Mesodermal cell (in vitro differentiated cells): ENCODE results near the gene STK16.
"Not testable (repeated sequence)": the region's sequence is repeated elsewhere in the genome, so short reads cannot be mapped to it uniquely, and the experiment has no call there.

Experiments used
- H3K27ac ChIP-seq: 2 replicates; pipeline ENCODE4 v1.7.0; 2013; ENCODE audit warnings: mild to moderate bottlenecking, low read depth, low read length, moderate library complexity; ENCODE audit not compliant: severe bottlenecking
- H3K36me3 ChIP-seq: 2 replicates; pipeline ENCODE4 v1.7.1; 2013; ENCODE audit warnings: mild to moderate bottlenecking, low read length, moderate library complexity; ENCODE audit not compliant: control insufficient read depth, insufficient read depth
- H3K4me1 ChIP-seq: one replicate; pipeline ENCODE4 v1.7.1; 2013; ENCODE audit warnings: mild to moderate bottlenecking, low read length; ENCODE audit not compliant: insufficient read depth, control insufficient read depth, poor library complexity, severe bottlenecking
- H3K4me3 ChIP-seq: 2 replicates; pipeline ENCODE4 v1.7.0; 2013; ENCODE audit warnings: low read length, control low read depth, mild to moderate bottlenecking; ENCODE audit not compliant: insufficient read depth, poor library complexity, severe bottlenecking; ENCODE audit errors: extremely low read depth
- H3K9me3 ChIP-seq: 2 replicates; pipeline ENCODE4 v1.7.1; 2013; ENCODE audit warnings: mild to moderate bottlenecking, low read length, moderate library complexity; ENCODE audit not compliant: control insufficient read depth
- WGBS, 2 experiments: methylation state at CpG; one replicate each; pipeline ENCODE4 v1.1.5; 2013; ENCODE audit warnings: missing lambda C conversion rate in 2 of 2; ENCODE audit not compliant: insufficient coverage in 2 of 2; 5-methylcytosine and 5-hydroxymethylcytosine counted together

The STK16 gene

GRCh38 chr2:219282943-219283581 lies 37.8 kb downstream of the STK16 start:
- WGBS, 2 experiments, result 94 to 95% methylated on average over 11 to 13 of the region's 17 CpGs

GRCh38 chr2:219284501-219285372 lies 39.5 kb downstream of the STK16 start:
- no peak overlapping the region for H3K27ac ChIP-seq
- 95 to 96% methylated on average over 13 to 14 of the region's 16 CpGs for WGBS, 2 experiments
- H3K4me3 ChIP-seq, result no peak overlapping the region

More at GRCh38 chr2:219282943-219283581, 37.8 kb downstream of the STK16 start:
- H3K9me3 ChIP-seq, result no peaks in the 10 kb centered on the region
- peaks cover 50% of the 10 kb centered on the region for H3K36me3 ChIP-seq
- no peak overlapping the region for H3K4me3 ChIP-seq
- H3K4me1 ChIP-seq, result peaks cover 21% of the 10 kb centered on the region
- H3K27ac ChIP-seq, result no peak overlapping the region

GRCh38 chr2:219285373-219285735 lies 40.1 kb downstream of the STK16 start:
- Histone ChIP-seq H3K36me3 (peaks cover 50% of the 10 kb centered on the region), H3K27ac (no peak overlapping the region), H3K9me3 (no peaks in the 10 kb centered on the region), H3K4me1 (peaks cover 9% of the 10 kb centered on the region), H3K4me3 (no peak overlapping the region)
- 86 to 97% methylated on average over 5 of the region's 12 CpGs for WGBS, 2 experiments

More at GRCh38 chr2:219284501-219285372, 39.5 kb downstream of the STK16 start:
- Histone ChIP-seq H3K9me3 (no peaks in the 10 kb centered on the region), H3K36me3 (peaks cover 50% of the 10 kb centered on the region), H3K4me1 (peaks cover 15% of the 10 kb centered on the region)

GRCh38 chr2:219285894-219286425 lies 40.7 kb downstream of the STK16 start:
- Histone ChIP-seq H3K36me3 (peaks cover 44% of the 10 kb centered on the region), H3K9me3 (no peaks in the 10 kb centered on the region), H3K27ac (no peak overlapping the region), H3K4me3 (no peak overlapping the region), H3K4me1 (peaks cover 3% of the 10 kb centered on the region)
- WGBS, 2 experiments, result 54 to 74% methylated on average over 9 to 12 of the region's 17 CpGs

- 92 to 95% methylated on average over 6 to 9 of the region's 12 CpGs for WGBS, 2 experiments
- peaks cover 2% of the 10 kb centered on the region for H3K4me1 ChIP-seq
- H3K4me3 ChIP-seq, result no peak overlapping the region
- H3K9me3 ChIP-seq, result no peaks in the 10 kb centered on the region
- no peak overlapping the region for H3K27ac ChIP-seq
- peaks cover 39% of the 10 kb centered on the region for H3K36me3 ChIP-seq
Observed at GRCh38 chr2:219286436-219287115, 41.3 kb downstream of the STK16 start.

GRCh38 chr2:219287116-219287440 lies 41.8 kb downstream of the STK16 start:
- not testable (repeated sequence) for H3K9me3 ChIP-seq, H3K4me3 ChIP-seq, H3K4me1 ChIP-seq, H3K27ac ChIP-seq
- WGBS, 2 experiments, result 90 to 100% methylated on average over 5 of the region's 6 CpGs
- H3K36me3 ChIP-seq, result peaks cover 39% of the 10 kb centered on the region

GRCh38 chr2:219287580-219288265 lies 42.4 kb downstream of the STK16 start:
- Histone ChIP-seq H3K9me3 (no peaks in the 10 kb centered on the region), H3K4me1 (peaks cover 2% of the 10 kb centered on the region), H3K4me3 (no peak overlapping the region), H3K27ac (no peak overlapping the region), H3K36me3 (peaks cover 36% of the 10 kb centered on the region)
- 87 to 90% methylated on average over 10 of the region's 10 CpGs for WGBS, 2 experiments

GRCh38 chr2:219289195-219289536 lies 43.9 kb downstream of the STK16 start:
- H3K4me1 ChIP-seq, result peaks cover 2% of the 10 kb centered on the region
- H3K4me3 ChIP-seq, result no peak overlapping the region
- WGBS, 2 experiments, result 86 to 93% methylated on average over 6 of the region's 6 CpGs
- peaks cover 27% of the 10 kb centered on the region for H3K36me3 ChIP-seq
- no peak overlapping the region for H3K27ac ChIP-seq
- H3K9me3 ChIP-seq, result no peaks in the 10 kb centered on the region

- H3K4me3 ChIP-seq, result no peak overlapping the region
- H3K36me3 ChIP-seq, result peaks cover 21% of the 10 kb centered on the region
- whole genome bisulfite sequencing, 2 experiments, result 87 to 94% methylated on average over 8 to 11 of the region's 16 CpGs
- peaks cover 4% of the 10 kb centered on the region for H3K4me1 ChIP-seq
- H3K9me3 ChIP-seq, result no peaks in the 10 kb centered on the region
- no peak overlapping the region for H3K27ac ChIP-seq
Observed at GRCh38 chr2:219289537-219290361, 44.5 kb downstream of the STK16 start.
